Measurements from ENCODE around the gene USP36. TPM values are rescaled to one million over a fixed set of nuclear protein-coding genes. Genes with fewer than 3 reads are reported as not detected.

The USP36 gene
- total RNA-seq, 5 donors from 2014 or later (not counting 1 experiment from before 2014, with no cell fraction given) = 132 to 487 (median 143) TPM

DNA sequence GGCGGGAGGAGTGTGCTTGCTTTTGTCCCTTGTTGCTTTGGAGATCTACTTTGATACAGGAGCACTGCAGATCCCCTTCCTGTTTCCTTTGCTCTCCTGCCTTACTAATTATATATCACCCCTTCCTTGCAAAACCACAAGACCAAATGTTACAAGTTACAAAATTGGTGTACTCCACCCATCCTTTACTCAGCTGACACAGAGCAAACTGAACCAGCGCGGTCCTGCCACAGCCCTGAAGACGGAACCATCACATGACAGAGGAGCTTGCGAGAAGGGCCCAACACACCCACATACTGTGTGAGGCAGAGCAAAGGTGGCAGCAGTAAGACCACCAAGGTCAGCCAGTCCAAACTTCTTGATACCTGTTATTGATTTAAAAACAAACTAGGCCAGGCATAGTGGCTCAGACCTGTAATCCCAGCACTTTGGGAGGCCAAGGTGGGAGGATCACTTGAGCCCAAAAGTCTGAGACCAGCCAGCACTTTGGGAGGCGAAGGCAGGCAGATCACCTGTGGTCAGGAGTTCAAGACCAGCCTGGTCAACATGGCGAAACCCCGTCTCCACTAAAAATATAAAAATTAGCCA lies 91.8 kb downstream of the USP36 start:
- peak overlapping the region; percentile 35 to 66 for H3K4me3 ChIP-seq (ENCODE audit: control insufficient read depth in 1 of 2, extremely low read depth in 1 of 2, low read length in 1 of 2)
- H3K36me3 ChIP-seq (ENCODE audit: control insufficient read depth in 2 of 2, extremely low read depth in 1 of 2, insufficient read depth in 1 of 2, low read length in 1 of 2) = peaks cover 3 to 8% of the 10 kb centered on the region in 2 donors
- ChIA-PET CTCF (interaction anchor here in 1 of 2 donors (0.5 to 1.9 kb wide), 10 partner anchors 8 to 92 kb away, joined by 3 to 11 read pairs (median 3); no protein-coding TSS in a partner anchor), POLR2A (interaction anchor here (0.6 to 1.9 kb wide), 7 partner anchors 10 to 31 kb away, joined by 3 to 7 read pairs (median 5); no protein-coding TSS in a partner anchor)
- no peaks in the 10 kb centered on the region for H3K9me3 ChIP-seq
- DNase-seq = peak; percentile 58 to 89 (median 79)
- H3K27ac ChIP-seq (ENCODE audit: low read length) = peak overlapping the region; percentile 93
- H3K4me1 ChIP-seq (ENCODE audit: control insufficient read depth in 1 of 2, extremely low read depth in 1 of 2, insufficient read depth in 2 of 2, low read length in 2 of 2) = peaks cover 85 to 89% of the 10 kb centered on the region in 2 experiments
- Mint-ChIP-seq H3K36me3 (peaks cover 11% of the 10 kb centered on the region), H3K27me3 (no peaks in the 10 kb centered on the region), H3K4me1 (peaks cover 97 to 100% (median 97%) of the 10 kb centered on the region in 3 donors), H3K4me3 (peak overlapping the region; percentile 73 to 83 (median 74)), H3K27ac (peak overlapping the region; percentile 90 to 94), H3K9me3 (no peaks in the 10 kb centered on the region)
- peak; percentile 89 to 94 (median 93) for ATAC-seq (replicated peaks in 1 of 4)
- no peaks in the 10 kb centered on the region for H3K27me3 ChIP-seq (replicated peaks in 1 of 2; ENCODE audit: control insufficient read depth in 2 of 2, extremely low read depth in 1 of 2, insufficient read depth in 2 of 2, low read length in 1 of 2)
- 16% methylated on average over 7 of the region's 8 CpGs for WGBS (ENCODE audit: insufficient coverage)

DNA sequence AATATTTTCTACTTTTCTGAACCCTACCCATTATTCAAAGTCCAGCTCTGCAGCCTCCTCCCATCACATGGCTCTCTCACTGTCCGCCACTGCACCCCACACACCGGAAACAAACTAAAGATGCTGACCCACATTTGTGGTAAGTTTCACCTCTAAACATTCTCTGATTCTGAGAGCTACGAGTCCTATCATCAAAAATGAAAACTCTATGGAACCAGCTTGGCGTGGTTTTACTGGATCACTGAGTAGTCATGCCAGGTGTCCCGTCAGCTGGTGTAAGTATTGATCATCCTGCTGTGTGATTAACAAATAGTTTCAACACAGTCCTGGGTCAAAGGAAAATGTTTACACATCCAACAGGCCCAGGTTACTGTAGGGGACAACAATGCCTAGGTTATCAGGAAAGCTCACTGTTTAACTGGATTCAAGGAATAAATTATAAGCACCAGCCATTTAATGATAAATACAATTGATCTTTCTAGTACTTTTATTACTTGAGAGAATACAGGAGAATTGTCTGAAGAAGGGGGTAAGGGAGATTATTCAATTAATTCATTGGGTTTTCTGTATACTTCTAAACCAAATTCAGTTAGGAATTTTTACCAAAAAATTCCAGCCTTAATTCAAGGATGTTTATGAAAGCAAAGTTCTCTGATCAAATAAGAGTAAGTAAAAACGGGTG lies 92.4 kb downstream of the USP36 start:
- peak in 1 of 35 experiments; percentile 57 for DNase-seq
- Mint-ChIP-seq H3K27me3 (no peaks in the 10 kb centered on the region), H3K9me3 (no peaks in the 10 kb centered on the region), H3K27ac (peak overlapping the region; percentile 90 to 94), H3K4me3 (peak overlapping the region; percentile 73 to 83 (median 74)), H3K4me1 (peaks cover 98 to 100% (median 99%) of the 10 kb centered on the region in 3 donors), H3K36me3 (peaks cover 12% of the 10 kb centered on the region)
- peak overlapping the region; percentile 35 to 66 for H3K4me3 ChIP-seq (ENCODE audit: control insufficient read depth in 1 of 2, extremely low read depth in 1 of 2, low read length in 1 of 2)
- H3K27ac ChIP-seq (ENCODE audit: low read length) = peak overlapping the region; percentile 93
- 0% methylated on average over 5 of the region's 6 CpGs for WGBS (ENCODE audit: insufficient coverage)
- ChIA-PET CTCF (interaction anchor here in 1 of 2 donors (0.6 to 2.5 kb wide), 11 partner anchors 9 to 93 kb away, joined by 3 to 13 read pairs (median 4); no protein-coding TSS in a partner anchor), POLR2A (interaction anchor here (0.6 to 2.0 kb wide), 8 partner anchors 11 to 38 kb away, joined by 3 to 7 read pairs (median 4); no protein-coding TSS in a partner anchor)
- no peaks in the 10 kb centered on the region for H3K27me3 ChIP-seq (replicated peaks in 1 of 2; ENCODE audit: control insufficient read depth in 2 of 2, extremely low read depth in 1 of 2, insufficient read depth in 2 of 2, low read length in 1 of 2)
- H3K36me3 ChIP-seq (ENCODE audit: control insufficient read depth in 2 of 2, extremely low read depth in 1 of 2, insufficient read depth in 1 of 2, low read length in 1 of 2) = peaks cover 3 to 14% of the 10 kb centered on the region in 2 donors
- ATAC-seq (replicated peaks in 1 of 4) = peak in 2 of 4 experiments; percentile 1 to 7
- no peaks in the 10 kb centered on the region for H3K9me3 ChIP-seq
- H3K4me1 ChIP-seq (ENCODE audit: control insufficient read depth in 1 of 2, extremely low read depth in 1 of 2, insufficient read depth in 2 of 2, low read length in 2 of 2) = peaks cover 85 to 89% of the 10 kb centered on the region in 2 experiments

DNA sequence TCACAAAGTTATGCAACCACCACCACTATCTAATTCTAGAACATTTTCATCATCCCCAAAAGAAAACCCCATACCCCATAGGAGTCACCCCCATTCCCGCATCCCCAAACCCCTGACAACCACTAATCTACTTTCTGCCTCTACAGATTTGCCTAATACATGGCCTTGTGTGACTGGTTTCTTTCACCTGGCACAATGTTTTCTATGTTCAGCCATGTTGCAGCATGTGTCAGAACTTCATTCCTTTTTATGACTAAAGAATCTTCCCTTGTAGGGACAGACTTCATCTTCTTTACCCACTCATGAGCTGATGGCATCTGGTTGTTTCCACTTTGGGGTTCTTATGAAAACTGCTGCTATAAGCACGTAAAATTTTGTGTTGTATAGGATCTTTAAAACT lies 93.1 kb downstream of the USP36 start:
- H3K9me3 Mint-ChIP-seq = no peaks in the 10 kb centered on the region
- Histone ChIP-seq H3K27me3 (replicated peaks in 1 of 2; ENCODE audit: control insufficient read depth in 2 of 2, extremely low read depth in 1 of 2, insufficient read depth in 2 of 2, low read length in 1 of 2) (no peaks in the 10 kb centered on the region), H3K36me3 (ENCODE audit: control insufficient read depth in 2 of 2, extremely low read depth in 1 of 2, insufficient read depth in 1 of 2, low read length in 1 of 2) (peaks cover 3 to 16% of the 10 kb centered on the region in 2 donors), H3K9me3 (no peaks in the 10 kb centered on the region), H3K4me3 (ENCODE audit: control insufficient read depth in 1 of 2, extremely low read depth in 1 of 2, low read length in 1 of 2) (peak overlapping the region in 1 of 2 donors; percentile 35), H3K27ac (ENCODE audit: low read length) (peak overlapping the region; percentile 93), H3K4me1 (ENCODE audit: control insufficient read depth in 1 of 2, extremely low read depth in 1 of 2, insufficient read depth in 2 of 2, low read length in 2 of 2) (peaks cover 82 to 88% of the 10 kb centered on the region in 2 experiments)
- H3K4me1 Mint-ChIP-seq = peaks cover 97 to 100% (median 98%) of the 10 kb centered on the region in 3 donors
- WGBS (ENCODE audit: insufficient coverage) = 100% methylated on average over 1 of the region's 2 CpGs
- H3K27me3 Mint-ChIP-seq = no peaks in the 10 kb centered on the region
- H3K4me3 Mint-ChIP-seq = peak overlapping the region; percentile 73 to 83 (median 74)
- POLR2A ChIA-PET = interaction anchor here (0.6 to 2.0 kb wide), 5 partner anchors 11 to 38 kb away, joined by 3 to 7 read pairs (median 5); no protein-coding TSS in a partner anchor
- H3K27ac Mint-ChIP-seq = peak overlapping the region; percentile 90 to 94
- peaks cover 16% of the 10 kb centered on the region for H3K36me3 Mint-ChIP-seq
- ATAC-seq (replicated peaks in 1 of 4) (no peak), DNase-seq (peak in 1 of 35 experiments; percentile 49)
- CTCF ChIA-PET = interaction anchor here in 1 of 2 donors (0.6 to 2.5 kb wide), 8 partner anchors 11 to 70 kb away, joined by 3 to 13 read pairs (median 4); no protein-coding TSS in a partner anchor

DNA sequence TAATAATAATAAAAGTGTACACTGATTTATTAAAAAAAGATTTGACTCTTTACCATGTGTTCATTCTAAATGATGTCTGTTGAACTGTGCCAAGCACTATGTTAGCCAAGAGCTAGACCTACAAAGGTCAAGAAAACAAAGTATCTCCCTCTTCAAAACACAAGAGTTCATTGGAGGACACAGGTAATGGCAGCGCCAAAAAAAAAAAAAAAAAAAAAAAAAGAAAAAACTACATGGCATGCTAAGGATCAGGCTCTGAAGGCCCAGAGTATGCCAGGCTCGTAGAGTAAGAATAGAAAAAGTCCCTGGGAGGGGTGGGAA lies 93.7 kb downstream of the USP36 start:
- Histone ChIP-seq H3K4me1 (ENCODE audit: control insufficient read depth in 1 of 2, extremely low read depth in 1 of 2, insufficient read depth in 2 of 2, low read length in 2 of 2) (peaks cover 83 to 90% of the 10 kb centered on the region in 2 experiments), H3K27me3 (replicated peaks in 1 of 2; ENCODE audit: control insufficient read depth in 2 of 2, extremely low read depth in 1 of 2, insufficient read depth in 2 of 2, low read length in 1 of 2) (no peaks in the 10 kb centered on the region), H3K4me3 (ENCODE audit: control insufficient read depth in 1 of 2, extremely low read depth in 1 of 2, low read length in 1 of 2) (peak overlapping the region in 1 of 2 donors; percentile 11), H3K27ac (ENCODE audit: low read length) (peak overlapping the region; percentile 93), H3K9me3 (no peaks in the 10 kb centered on the region), H3K36me3 (ENCODE audit: control insufficient read depth in 2 of 2, extremely low read depth in 1 of 2, insufficient read depth in 1 of 2, low read length in 1 of 2) (peaks cover 3 to 16% of the 10 kb centered on the region in 2 donors)
- peaks cover 13% of the 10 kb centered on the region for H3K36me3 Mint-ChIP-seq
- no peaks in the 10 kb centered on the region for H3K27me3 Mint-ChIP-seq
- ATAC-seq (replicated peaks in 1 of 4) (no peak), DNase-seq (no peak)
- H3K4me3 Mint-ChIP-seq = peak overlapping the region; percentile 73 to 83 (median 74)
- POLR2A ChIA-PET = interaction anchor here in 1 of 2 donors (2.0 kb wide), 1 partner anchor 12 kb away, joined by 6 read pairs; no protein-coding TSS in a partner anchor
- H3K4me1 Mint-ChIP-seq = peaks cover 97 to 100% (median 98%) of the 10 kb centered on the region in 3 donors
- no CpG with 5 or more reads among the region's 2 CpGs for WGBS (ENCODE audit: insufficient coverage)
- CTCF ChIA-PET = interaction anchor here in 1 of 2 donors (0.5 to 2.5 kb wide), 6 partner anchors 10 to 70 kb away, joined by 3 to 13 read pairs (median 4); no protein-coding TSS in a partner anchor
- H3K9me3 Mint-ChIP-seq = no peaks in the 10 kb centered on the region
- peak overlapping the region; percentile 90 to 94 for H3K27ac Mint-ChIP-seq

DNA sequence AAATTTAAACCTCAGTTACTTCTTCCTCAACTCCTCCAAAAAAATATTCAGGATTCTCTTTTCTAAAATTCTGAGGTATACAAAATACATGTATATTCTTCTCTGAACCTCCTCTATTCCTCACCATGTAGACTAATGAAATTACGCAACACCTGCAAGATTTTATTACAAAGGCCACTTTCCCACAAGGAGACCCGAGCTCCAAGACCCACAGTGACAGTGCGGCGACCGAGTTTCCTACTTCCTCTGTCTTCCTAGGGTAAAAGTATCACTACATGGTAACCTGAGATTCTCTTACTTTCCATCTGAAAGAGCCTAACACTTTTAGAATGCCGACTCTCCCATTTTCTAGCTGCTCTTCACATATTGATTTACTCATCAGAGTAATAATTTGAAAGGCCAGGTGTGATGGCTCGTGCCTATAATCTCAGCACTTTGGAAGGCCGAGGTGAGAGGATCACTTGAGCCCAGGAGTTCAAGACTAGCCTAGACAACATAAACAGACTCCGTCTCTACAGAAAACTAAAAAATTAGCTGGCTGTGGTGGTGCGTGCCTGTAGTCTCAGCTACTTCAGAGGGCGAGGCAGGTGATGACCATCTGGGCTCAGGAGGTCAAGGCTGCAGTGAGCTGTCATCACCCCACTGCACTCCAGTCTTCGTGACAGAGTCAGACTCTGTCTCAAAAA lies 94.2 kb downstream of the USP36 start:
- H3K4me3 ChIP-seq (ENCODE audit: control insufficient read depth in 1 of 2, extremely low read depth in 1 of 2, low read length in 1 of 2) = no peak overlapping the region
- 67% methylated on average over 7 of the region's 12 CpGs for WGBS (ENCODE audit: insufficient coverage)
- POLR2A ChIA-PET = interaction anchor here in 1 of 2 donors (2.0 kb wide), 1 partner anchor 13 kb away, joined by 6 read pairs; no protein-coding TSS in a partner anchor
- no peak for DNase-seq
- Mint-ChIP-seq H3K27me3 (no peaks in the 10 kb centered on the region), H3K27ac (peak overlapping the region; percentile 90 to 94), H3K4me1 (peaks cover 97 to 100% (median 98%) of the 10 kb centered on the region in 3 donors), H3K9me3 (no peaks in the 10 kb centered on the region), H3K36me3 (peaks cover 11% of the 10 kb centered on the region), H3K4me3 (peak overlapping the region; percentile 7 to 83 (median 60))
- CTCF ChIA-PET = interaction anchor here in 1 of 2 donors (0.5 to 2.5 kb wide), 7 partner anchors 10 to 71 kb away, joined by 3 to 13 read pairs (median 4); no protein-coding TSS in a partner anchor
- H3K27ac ChIP-seq (ENCODE audit: low read length) = peak overlapping the region; percentile 93
- H3K36me3 ChIP-seq (ENCODE audit: control insufficient read depth in 2 of 2, extremely low read depth in 1 of 2, insufficient read depth in 1 of 2, low read length in 1 of 2) = peaks cover 3 to 16% of the 10 kb centered on the region in 2 donors
- H3K27me3 ChIP-seq (replicated peaks in 1 of 2; ENCODE audit: control insufficient read depth in 2 of 2, extremely low read depth in 1 of 2, insufficient read depth in 2 of 2, low read length in 1 of 2) = no peaks in the 10 kb centered on the region
- peaks cover 84 to 90% of the 10 kb centered on the region in 2 experiments for H3K4me1 ChIP-seq (ENCODE audit: control insufficient read depth in 1 of 2, extremely low read depth in 1 of 2, insufficient read depth in 2 of 2, low read length in 2 of 2)
- no peaks in the 10 kb centered on the region for H3K9me3 ChIP-seq
- no peak for ATAC-seq (replicated peaks in 1 of 4)

All from T-cell (primary cell).